AG04449 (cell line): ENCODE data around the gene LNX1.

Source experiments
- CTCF ChIA-PET: fragments of 350-600 bp; formaldehyde crosslinking; extraction: SDS; loops from one replicate; lab custom pipeline; 2021; ENCODE audit warnings: antibody characterized with exemption; lab: Yijun Ruan, JAX
- POLR2A ChIA-PET: fragments of 400-600, 350-600 bp; formaldehyde crosslinking; extraction: SDS; loops from one replicate; lab custom pipeline; 2020; ENCODE audit warnings: antibody characterized with exemption, inconsistent platforms; lab: Yijun Ruan, JAX
- DNase-seq: peaks from one replicate; pipeline ENCODE4 v3.0.0-alpha.2; 2010; ENCODE audit warnings: low read depth, low spot score
- H3K4me3 ChIP-seq: 2 replicates; pipeline ENCODE4 v1.5.1; 2011; ENCODE audit warnings: low read depth, mild to moderate bottlenecking, control low read depth, low read length
- TF ChIP-seq, protein P1 (sequence below): IDR thresholded peaks from one replicate; pipeline ENCODE4 v1.5.1; 2011; ENCODE audit warnings: mild to moderate bottlenecking, moderate library complexity, low read length, control low read depth, inconsistent platforms; ENCODE audit not compliant: insufficient read depth; ENCODE audit errors: missing control alignments

LNX1 gene

DNA sequence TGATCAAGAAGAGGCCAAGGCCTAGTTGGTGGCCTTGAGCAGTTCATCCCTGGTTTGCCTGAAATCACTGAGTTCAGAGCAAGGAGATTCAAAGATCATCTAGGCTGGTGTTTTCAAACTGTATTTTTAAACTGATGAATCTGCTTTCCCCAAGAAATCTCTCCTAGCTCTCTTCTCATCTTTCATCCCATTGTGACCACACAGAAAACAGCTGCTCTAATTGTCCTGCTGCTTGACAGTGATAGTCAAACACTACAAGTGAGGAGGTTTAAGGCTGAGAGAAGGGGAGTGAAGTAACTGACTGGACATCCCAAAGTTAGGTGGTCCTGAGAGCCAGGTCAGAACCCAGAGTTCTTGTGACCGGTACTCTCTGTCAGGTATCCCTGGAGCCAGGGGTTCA, 91.5 kb downstream of the LNX1 start:
- ChIA-PET POLR2A (no interaction called here), CTCF (interaction anchor here (1.5 to 1.8 kb wide), 2 partner anchors 11 to 207 kb away, joined by 3 to 6 read pairs; no protein-coding TSS in a partner anchor)
- no peak overlapping the region for H3K4me3 ChIP-seq
- DNase-seq: no peak
- TF ChIP-seq, protein P1, sequence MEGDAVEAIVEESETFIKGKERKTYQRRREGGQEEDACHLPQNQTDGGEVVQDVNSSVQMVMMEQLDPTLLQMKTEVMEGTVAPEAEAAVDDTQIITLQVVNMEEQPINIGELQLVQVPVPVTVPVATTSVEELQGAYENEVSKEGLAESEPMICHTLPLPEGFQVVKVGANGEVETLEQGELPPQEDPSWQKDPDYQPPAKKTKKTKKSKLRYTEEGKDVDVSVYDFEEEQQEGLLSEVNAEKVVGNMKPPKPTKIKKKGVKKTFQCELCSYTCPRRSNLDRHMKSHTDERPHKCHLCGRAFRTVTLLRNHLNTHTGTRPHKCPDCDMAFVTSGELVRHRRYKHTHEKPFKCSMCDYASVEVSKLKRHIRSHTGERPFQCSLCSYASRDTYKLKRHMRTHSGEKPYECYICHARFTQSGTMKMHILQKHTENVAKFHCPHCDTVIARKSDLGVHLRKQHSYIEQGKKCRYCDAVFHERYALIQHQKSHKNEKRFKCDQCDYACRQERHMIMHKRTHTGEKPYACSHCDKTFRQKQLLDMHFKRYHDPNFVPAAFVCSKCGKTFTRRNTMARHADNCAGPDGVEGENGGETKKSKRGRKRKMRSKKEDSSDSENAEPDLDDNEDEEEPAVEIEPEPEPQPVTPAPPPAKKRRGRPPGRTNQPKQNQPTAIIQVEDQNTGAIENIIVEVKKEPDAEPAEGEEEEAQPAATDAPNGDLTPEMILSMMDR: no peak

DNA sequence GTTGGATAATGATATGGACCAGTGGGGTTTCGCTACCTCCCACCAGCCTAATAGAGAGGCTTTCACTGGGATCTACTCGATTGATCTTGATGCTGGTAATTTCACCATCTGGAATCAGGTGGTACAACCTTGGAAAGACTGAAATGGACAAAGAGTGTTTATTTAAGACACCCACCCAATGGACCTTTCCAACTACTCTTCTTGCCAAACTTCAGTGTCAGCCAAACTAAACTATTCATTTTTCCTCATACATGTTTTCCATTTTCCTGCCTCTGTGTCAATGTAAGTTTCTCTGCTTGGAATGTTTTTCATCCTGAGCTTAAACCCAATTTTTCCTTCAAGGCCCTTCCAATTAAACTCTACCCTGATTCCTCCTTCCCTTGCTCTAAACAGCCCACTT, 92.6 kb downstream of the LNX1 start:
- no peak for DNase-seq
- TF ChIP-seq, protein P1: no peak
- POLR2A ChIA-PET: interaction anchor here (0.5 kb wide), 1 partner anchor 76 kb away, joined by 3 read pairs; no protein-coding TSS in a partner anchor
- no peak overlapping the region for H3K4me3 ChIP-seq
- CTCF ChIA-PET: interaction anchor here (1.2 to 1.8 kb wide), 3 partner anchors 8 to 208 kb away, joined by 3 to 6 read pairs (median 4); no protein-coding TSS in a partner anchor

DNA sequence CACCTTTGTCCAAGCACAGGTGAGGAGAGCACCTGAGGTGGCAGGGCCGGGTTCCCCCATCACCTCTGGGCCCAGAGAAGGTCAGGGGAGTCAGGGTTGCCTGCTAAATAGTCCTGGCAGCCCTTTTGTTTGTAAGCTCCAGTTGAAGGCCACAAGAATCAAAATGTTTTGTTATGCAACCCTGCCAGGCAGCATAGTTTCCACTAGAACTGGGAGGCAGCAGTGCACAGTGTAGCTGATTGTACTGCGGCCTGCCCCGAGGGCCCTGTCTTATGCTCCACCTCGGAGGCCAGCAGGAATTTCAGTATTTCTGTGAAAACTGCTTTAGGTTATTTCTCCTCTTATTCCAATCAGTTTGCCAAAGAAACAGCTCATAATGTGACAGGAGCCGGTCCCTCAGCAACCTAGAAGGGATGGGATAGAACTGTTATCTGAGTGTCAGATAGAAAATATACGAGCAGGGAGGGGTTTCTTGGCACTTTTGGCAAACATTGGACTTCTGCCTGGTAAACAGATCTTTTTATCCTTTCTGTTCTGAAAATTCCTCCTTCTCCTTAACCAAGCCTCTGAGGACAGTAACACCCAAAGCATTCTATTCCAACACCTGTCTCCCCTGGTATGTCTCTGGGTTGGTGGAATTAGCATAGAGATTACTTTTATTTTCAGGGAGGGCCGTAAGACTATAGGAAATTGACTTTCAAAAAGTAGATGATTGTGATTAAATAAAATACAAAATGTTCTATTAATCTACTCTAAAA, 93.6 kb downstream of the LNX1 start:
- CTCF ChIA-PET: interaction anchor here (1.8 kb wide), 1 partner anchor 9 kb away, joined by 7 read pairs; no protein-coding TSS in a partner anchor
- DNase-seq: no peak

DNA sequence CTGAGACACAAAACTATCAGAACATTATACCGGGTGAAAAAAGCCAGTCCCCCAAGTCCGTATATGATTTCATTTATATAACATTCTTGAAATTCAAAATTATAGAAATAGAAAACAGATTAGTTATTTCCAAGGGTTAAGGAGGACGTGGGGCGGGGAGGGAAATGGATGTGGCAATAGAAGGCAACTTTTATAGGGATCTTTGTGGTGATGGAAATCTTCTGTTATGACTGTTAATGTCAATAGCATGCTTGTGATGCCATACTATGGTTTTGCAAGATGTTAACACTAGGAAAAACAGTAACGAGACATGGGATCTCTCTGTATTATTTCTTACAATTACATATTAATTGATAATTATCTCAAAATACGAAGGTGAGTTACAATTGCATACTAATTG, 96.4 kb downstream of the LNX1 start:
- ChIA-PET POLR2A (no interaction called here), CTCF (interaction anchor here (1.0 to 2.6 kb wide), 3 partner anchors 10 to 214 kb away, joined by 3 to 6 read pairs (median 4); no protein-coding TSS in a partner anchor)
- no peak overlapping the region for H3K4me3 ChIP-seq
- TF ChIP-seq, protein P1: no peak
- DNase-seq: no peak

More for the DNA sequence above, 93.6 kb downstream of the LNX1 start:
- H3K4me3 ChIP-seq: no peak overlapping the region
- TF ChIP-seq, protein P1: no peak
- POLR2A ChIA-PET: no interaction called here

DNA sequence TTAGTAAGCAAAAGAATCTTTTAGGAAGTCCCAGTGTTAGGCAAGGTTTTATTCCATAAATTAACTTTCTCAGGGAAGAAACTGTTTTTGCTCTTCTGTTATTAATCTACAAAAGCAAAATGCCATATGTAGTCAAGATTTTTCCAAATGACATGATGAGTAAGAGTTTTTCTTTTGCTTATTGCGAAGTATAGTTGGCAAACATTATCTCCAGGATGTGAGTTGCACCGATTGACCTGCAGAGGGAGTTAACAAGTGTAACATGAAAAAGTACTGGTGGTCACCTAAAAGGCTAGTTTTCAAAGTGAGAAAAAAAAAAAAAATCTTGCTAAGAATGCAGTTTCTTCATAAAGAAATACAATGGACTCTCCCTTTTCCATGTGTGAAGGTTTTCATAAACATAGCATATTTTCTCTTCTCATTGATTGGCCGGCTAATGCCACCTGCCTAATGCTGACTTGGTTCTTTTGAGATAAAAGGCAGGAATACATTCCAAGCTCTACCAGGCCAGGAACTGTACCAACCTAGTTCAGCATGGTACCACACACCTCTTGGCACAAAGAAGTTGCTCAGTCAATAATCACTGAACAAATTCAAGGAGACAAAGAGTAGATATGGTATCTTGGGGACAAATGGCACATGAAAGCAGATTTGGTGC, 100.2 kb downstream of the LNX1 start:
- POLR2A ChIA-PET: interaction anchor here (0.7 to 1.0 kb wide), 2 partner anchors 14 to 15 kb away, joined by 3 read pairs; no protein-coding TSS in a partner anchor
- TF ChIP-seq, protein P1: peak; percentile 60
- CTCF ChIA-PET: interaction anchor here (0.6 to 3.9 kb wide), 24 partner anchors 8 to 874 kb away, joined by 3 to 28 read pairs (median 3); no protein-coding TSS in a partner anchor
- H3K4me3 ChIP-seq: no peak overlapping the region
- peak; percentile 83 for DNase-seq
